Small intestine (tissue), 7 donors: ENCODE measurements around the gene PIN1. TPM values are rescaled to one million over a fixed set of nuclear protein-coding genes. Genes with fewer than 3 reads are reported as not detected.
"Not testable (repeated sequence)": the region's sequence is repeated elsewhere in the genome, so short reads cannot be mapped to it uniquely, and the experiment has no call there.

Source experiments
- DNase-seq, 2 donors: peaks; one replicate each; pipeline versions ENCODE4 v3.0.0 to v3.0.0-alpha.2; 2013
- FAIRE-seq: peaks from 2 replicates; lab custom pipeline; 2012; peaks lifted over from hg19 to GRCh38; lab: Jason Lieb, UNC
- H3K27ac ChIP-seq, 3 donors: one replicate each; pipeline ENCODE4 v1.5.1; 2013; ENCODE audit warnings: low read length in 2 of 3, mild to moderate bottlenecking in 2 of 3, control low read depth in 1 of 3, inconsistent platforms in 1 of 3, low read depth in 1 of 3, moderate library complexity in 1 of 3
- H3K27me3 ChIP-seq, 3 donors: one replicate each; pipeline ENCODE4 v1.6.1; 2013; ENCODE audit warnings: low read length in 3 of 3, inconsistent platforms in 1 of 3; ENCODE audit not compliant: control insufficient read depth in 3 of 3, insufficient read depth in 3 of 3
- H3K36me3 ChIP-seq, 3 donors: one replicate each; pipeline ENCODE4 v1.6.1; 2013; ENCODE audit warnings: low read length in 3 of 3, inconsistent platforms in 1 of 3, low read depth in 1 of 3, mild to moderate bottlenecking in 1 of 3, moderate library complexity in 1 of 3; ENCODE audit not compliant: control insufficient read depth in 3 of 3, insufficient read depth in 2 of 3
- H3K4me1 ChIP-seq, 3 donors: one replicate each; pipeline ENCODE4 v1.6.1; 2013; ENCODE audit warnings: low read length in 2 of 3, inconsistent platforms in 1 of 3, low read depth in 1 of 3, mild to moderate bottlenecking in 1 of 3, moderate library complexity in 1 of 3; ENCODE audit not compliant: control insufficient read depth in 3 of 3, insufficient read depth in 2 of 3
- H3K4me3 ChIP-seq, 3 donors: one replicate each; pipeline ENCODE4 v1.5.1; 2013; ENCODE audit warnings: low read length in 3 of 3, control low read depth in 1 of 3, inconsistent platforms in 1 of 3, low read depth in 1 of 3, mild to moderate bottlenecking in 1 of 3, moderate library complexity in 1 of 3
- H3K9me3 ChIP-seq, 2 donors: one replicate each; pipeline ENCODE4 v1.6.1; 2013; ENCODE audit warnings: low read depth in 1 of 2, low read length in 1 of 2; ENCODE audit not compliant: control insufficient read depth in 2 of 2, insufficient read depth in 1 of 2
- WGBS, 3 donors: extraction: QIAGEN DNeasy Blood & Tissue Kit; methylation state at CpG; one replicate each; pipeline ENCODE4 v1.1.7; 2013; 5-methylcytosine and 5-hydroxymethylcytosine counted together
- polyA plus RNA-seq, 4 donors: library from polyadenylated mRNA; stranded (reverse) in 3 of 4; unstranded in 1 of 4; fragments of 200-250 nt in 3 of 4; fragments of 120-200 nt in 1 of 4; gene quantifications; one replicate each; pipeline versions ENCODE4 v1.2.1 to v1.2.3, GENCODE V29; 2013
- donor health status: healthy with polysubstance abuse.
- donor health status: control.
- donor health status: control.
- donor health status: Bipolar disorder and iron deficiency.
- donor health status: healthy.

PIN1 gene
- polyA plus RNA-seq, 4 donors, result 42.5 to 109 (median 82.5) TPM

- FAIRE-seq, H3K9me3 ChIP-seq, H3K4me1 ChIP-seq, H3K27me3 ChIP-seq, DNase-seq: not testable (repeated sequence)
- WGBS, 3 donors, result 91 to 99% (median 93%) methylated on average over 6 to 8 of the region's 8 CpGs
- Histone ChIP-seq H3K4me3 (peak overlapping the region in 1 of 3 donors; percentile 2), H3K27ac (peak overlapping the region; percentile 68 to 99 (median 75)), H3K36me3 (peaks cover 0 to 12% (median 0%) of the 10 kb centered on the region in 3 donors)
These were observed 15.1 kb upstream of the PIN1 start for GRCh38 chr19:9820034-9820433.

GRCh38 chr19:9823816-9824215 is 11.3 kb upstream of the PIN1 start:
- H3K36me3 ChIP-seq, result peaks cover 0 to 7% (median 0%) of the 10 kb centered on the region in 3 donors
- no peak overlapping the region for H3K27ac ChIP-seq
- no peak overlapping the region for H3K4me3 ChIP-seq
- DNase-seq (no peak), FAIRE-seq (no peak)
- peaks cover 3 to 13% (median 8%) of the 10 kb centered on the region in 3 donors for H3K4me1 ChIP-seq
- WGBS, 3 donors, result 86 to 94% (median 93%) methylated on average over 5 of the region's 5 CpGs
- no peaks in the 10 kb centered on the region for H3K9me3 ChIP-seq
- no peaks in the 10 kb centered on the region for H3K27me3 ChIP-seq

GRCh38 chr19:9827289-9828238 is 7.6 kb upstream of the PIN1 start, which contains the start of gene UBL5:
Gene UBL5 (plus strand): TSS chr19:9827918. CDS start chr19:9828338, 420 bp downstream.
- DNase-seq (peak; percentile 96 to 97), FAIRE-seq (no peak)
- WGBS, 3 donors, result 0 to 1% (median 0%) methylated on average over 61 to 62 of the region's 62 CpGs
- peaks cover 0 to 16% (median 0%) of the 10 kb centered on the region in 3 donors for H3K36me3 ChIP-seq
- H3K4me3 ChIP-seq, result peak within 1 kb of the TSS; percentile 65 to 98 (median 92)
- H3K9me3 ChIP-seq, result no peaks in the 10 kb centered on the region
- H3K4me1 ChIP-seq, result peaks cover 3 to 10% (median 8%) of the 10 kb centered on the region in 3 donors
- peak within 1 kb of the TSS; percentile 80 to 93 (median 93) for H3K27ac ChIP-seq
- no peaks in the 10 kb centered on the region for H3K27me3 ChIP-seq

GRCh38 chr19:9828551-9829063 is 6.5 kb upstream of the PIN1 start:
- Histone ChIP-seq H3K27me3 (no peaks in the 10 kb centered on the region), H3K9me3 (no peaks in the 10 kb centered on the region), H3K27ac (no peak overlapping the region), H3K36me3 (peaks cover 0 to 16% (median 0%) of the 10 kb centered on the region in 3 donors), H3K4me1 (peaks cover 3 to 10% (median 8%) of the 10 kb centered on the region in 3 donors), H3K4me3 (peak overlapping the region; percentile 65 to 98 (median 92))
- WGBS, 3 donors, result 26 to 35% (median 31%) methylated on average over 13 of the region's 13 CpGs
- no peak for FAIRE-seq
- DNase-seq, result no peak

GRCh38 chr19:9834307-9834725 is 802 bp upstream of the PIN1 start:
- H3K4me1 ChIP-seq, result peaks cover 0 to 8% (median 3%) of the 10 kb centered on the region in 3 donors
- FAIRE-seq (no peak), DNase-seq (no peak)
- H3K27me3 ChIP-seq, result no peaks in the 10 kb centered on the region
- 66 to 73% (median 73%) methylated on average over 6 of the region's 6 CpGs for WGBS, 3 donors
- peak overlapping the region in 1 of 3 donors; percentile 54 for H3K27ac ChIP-seq
- peak overlapping the region in 2 of 3 donors; percentile 66 to 70 for H3K4me3 ChIP-seq
- H3K9me3 ChIP-seq, result no peaks in the 10 kb centered on the region
- peaks cover 0 to 24% (median 2%) of the 10 kb centered on the region in 3 donors for H3K36me3 ChIP-seq

- FAIRE-seq (no peak), DNase-seq (no peak)
- H3K36me3 ChIP-seq, result peaks cover 0 to 26% (median 2%) of the 10 kb centered on the region in 3 donors
- H3K9me3 ChIP-seq, result no peaks in the 10 kb centered on the region
- H3K27ac ChIP-seq, result peak overlapping the region in 1 of 3 donors; percentile 8
- peaks cover 0 to 8% (median 3%) of the 10 kb centered on the region in 3 donors for H3K4me1 ChIP-seq
- peak overlapping the region; percentile 68 to 89 (median 76) for H3K4me3 ChIP-seq
- WGBS, 3 donors, result 1 to 2% (median 1%) methylated on average over 16 to 28 of the region's 28 CpGs
- no peaks in the 10 kb centered on the region for H3K27me3 ChIP-seq
These were observed 410 bp downstream of the PIN1 start for GRCh38 chr19:9835507-9835949.

- no peak for FAIRE-seq
- peaks cover 0 to 30% (median 2%) of the 10 kb centered on the region in 3 donors for H3K36me3 ChIP-seq
- peaks cover 0 to 8% (median 3%) of the 10 kb centered on the region in 3 donors for H3K4me1 ChIP-seq
- DNase-seq, result peak in 1 of 2 donors; percentile 31
- no peaks in the 10 kb centered on the region for H3K27me3 ChIP-seq
- no peaks in the 10 kb centered on the region for H3K9me3 ChIP-seq
- H3K4me3 ChIP-seq, result peak overlapping the region in 2 of 3 donors; percentile 68 to 76
- H3K27ac ChIP-seq, result no peak overlapping the region
- 1 to 8% (median 4%) methylated on average over 5 of the region's 5 CpGs for WGBS, 3 donors
These were observed 903 bp downstream of the PIN1 start for GRCh38 chr19:9836021-9836420.

GRCh38 chr19:9838324-9838723 is 3.2 kb downstream of the PIN1 start:
- no peak for FAIRE-seq
- H3K9me3 ChIP-seq, result peaks cover 0 to 1% of the 10 kb centered on the region in 2 donors

More at GRCh38 chr19:9838324-9838723, 3.2 kb downstream of the PIN1 start:
- Histone ChIP-seq H3K27ac (no peak overlapping the region), H3K27me3 (no peaks in the 10 kb centered on the region), H3K4me1 (peaks cover 0 to 8% (median 3%) of the 10 kb centered on the region in 3 donors), H3K36me3 (peaks cover 0 to 53% (median 15%) of the 10 kb centered on the region in 3 donors), H3K4me3 (no peak overlapping the region)
- DNase-seq, result no peak
- WGBS, 3 donors, result 95 to 97% (median 96%) methylated on average over 15 of the region's 15 CpGs
